ENCODE results near the gene GLTPD2.

Gene GLTPD2

GRCh38 chr17:4837471-4838308, 48.9 kb downstream of the GLTPD2 start:
- H3K4me2 ChIP-seq (ENCODE audit: low read length), result no peak overlapping the region
- H3K79me2 ChIP-seq (ENCODE audit: control insufficient read depth, low read length), result peaks cover 88% of the 10 kb centered on the region
- no peaks in the 10 kb centered on the region for H3K9me2 ChIP-seq (replicated peaks; ENCODE audit: control insufficient read depth, low read length)
- H3K4me1 ChIP-seq (ENCODE audit: control insufficient read depth, low read length), result peaks cover 24% of the 10 kb centered on the region
- TF ChIP-seq CTCF (IDR thresholded peaks at IDR 0.05; ENCODE audit: low read depth, low read length, poor library complexity, severe bottlenecking), result no peak
- no peak for TF ChIP-seq EZH2phosphoT487 (IDR thresholded peaks at IDR 0.05; ENCODE audit: borderline replicate concordance, low read length)
- peaks cover 5% of the 10 kb centered on the region; the same call in 1 of the 2 replicates for H3K36me3 ChIP-seq (ENCODE audit: control insufficient read depth, low read length)
- H4K20me1 ChIP-seq (ENCODE audit: control insufficient read depth, insufficient read depth, low read depth, low read length), result peaks cover 15% of the 10 kb centered on the region
- H3K4me3 ChIP-seq (ENCODE audit: low read length), result no peak overlapping the region
- H3K27ac ChIP-seq (ENCODE audit: low read depth, low read length), result no peak overlapping the region
- no peaks in the 10 kb centered on the region for H3K27me3 ChIP-seq (ENCODE audit: control insufficient read depth, low read length)
- H3F3A ChIP-seq (ENCODE audit: control insufficient read depth, insufficient read depth), result no peaks in the 10 kb centered on the region
- H3K9me3 ChIP-seq (ENCODE audit: control insufficient read depth, insufficient read depth, low read length), result no peaks in the 10 kb centered on the region

- no peak for TF ChIP-seq EZH2phosphoT487 (IDR thresholded peaks at IDR 0.05; ENCODE audit: borderline replicate concordance, low read length)
- TF ChIP-seq CTCF (IDR thresholded peaks at IDR 0.05; ENCODE audit: low read depth, low read length, poor library complexity, severe bottlenecking), result no peak
- Histone ChIP-seq H3K27me3 (ENCODE audit: control insufficient read depth, low read length) (no peaks in the 10 kb centered on the region), H3K36me3 (ENCODE audit: control insufficient read depth, low read length) (peaks cover 5% of the 10 kb centered on the region; the same call in 1 of the 2 replicates), H3K9me3 (ENCODE audit: control insufficient read depth, insufficient read depth, low read length) (no peaks in the 10 kb centered on the region), H4K20me1 (ENCODE audit: control insufficient read depth, insufficient read depth, low read depth, low read length) (peaks cover 15% of the 10 kb centered on the region), H3F3A (ENCODE audit: control insufficient read depth, insufficient read depth) (no peaks in the 10 kb centered on the region), H3K4me3 (ENCODE audit: low read length) (no peak overlapping the region), H3K9me2 (replicated peaks; ENCODE audit: control insufficient read depth, low read length) (no peaks in the 10 kb centered on the region), H3K4me2 (ENCODE audit: low read length) (no peak overlapping the region), H3K4me1 (ENCODE audit: control insufficient read depth, low read length) (peaks cover 24% of the 10 kb centered on the region), H3K27ac (ENCODE audit: low read depth, low read length) (no peak overlapping the region), H3K79me2 (ENCODE audit: control insufficient read depth, low read length) (peaks cover 91% of the 10 kb centered on the region)
Observed at GRCh38 chr17:4838309-4838785, 49.6 kb downstream of the GLTPD2 start.

GRCh38 chr17:4839221-4839620, 50.5 kb downstream of the GLTPD2 start:
- no peak for TF ChIP-seq EZH2phosphoT487 (IDR thresholded peaks at IDR 0.05; ENCODE audit: borderline replicate concordance, low read length)
- TF ChIP-seq CTCF (IDR thresholded peaks at IDR 0.05; ENCODE audit: low read depth, low read length, poor library complexity, severe bottlenecking), result no peak
- H3K9me3 ChIP-seq (ENCODE audit: control insufficient read depth, insufficient read depth, low read length), result no peaks in the 10 kb centered on the region
- no peaks in the 10 kb centered on the region for H3F3A ChIP-seq (ENCODE audit: control insufficient read depth, insufficient read depth)
- peaks cover 5% of the 10 kb centered on the region; the same call in 1 of the 2 replicates for H3K36me3 ChIP-seq (ENCODE audit: control insufficient read depth, low read length)
- no peak overlapping the region for H3K27ac ChIP-seq (ENCODE audit: low read depth, low read length)
- peaks cover 89% of the 10 kb centered on the region for H3K79me2 ChIP-seq (ENCODE audit: control insufficient read depth, low read length)
- H3K9me2 ChIP-seq (replicated peaks; ENCODE audit: control insufficient read depth, low read length), result no peaks in the 10 kb centered on the region
- H3K4me1 ChIP-seq (ENCODE audit: control insufficient read depth, low read length), result peaks cover 19% of the 10 kb centered on the region
- no peak overlapping the region for H3K4me3 ChIP-seq (ENCODE audit: low read length)
- no peak overlapping the region for H3K4me2 ChIP-seq (ENCODE audit: low read length)
- peaks cover 11% of the 10 kb centered on the region for H4K20me1 ChIP-seq (ENCODE audit: control insufficient read depth, insufficient read depth, low read depth, low read length)
- no peaks in the 10 kb centered on the region for H3K27me3 ChIP-seq (ENCODE audit: control insufficient read depth, low read length)
